ENCODE data around the gene EIF4A2.

- TF ChIP-seq, protein P1, sequence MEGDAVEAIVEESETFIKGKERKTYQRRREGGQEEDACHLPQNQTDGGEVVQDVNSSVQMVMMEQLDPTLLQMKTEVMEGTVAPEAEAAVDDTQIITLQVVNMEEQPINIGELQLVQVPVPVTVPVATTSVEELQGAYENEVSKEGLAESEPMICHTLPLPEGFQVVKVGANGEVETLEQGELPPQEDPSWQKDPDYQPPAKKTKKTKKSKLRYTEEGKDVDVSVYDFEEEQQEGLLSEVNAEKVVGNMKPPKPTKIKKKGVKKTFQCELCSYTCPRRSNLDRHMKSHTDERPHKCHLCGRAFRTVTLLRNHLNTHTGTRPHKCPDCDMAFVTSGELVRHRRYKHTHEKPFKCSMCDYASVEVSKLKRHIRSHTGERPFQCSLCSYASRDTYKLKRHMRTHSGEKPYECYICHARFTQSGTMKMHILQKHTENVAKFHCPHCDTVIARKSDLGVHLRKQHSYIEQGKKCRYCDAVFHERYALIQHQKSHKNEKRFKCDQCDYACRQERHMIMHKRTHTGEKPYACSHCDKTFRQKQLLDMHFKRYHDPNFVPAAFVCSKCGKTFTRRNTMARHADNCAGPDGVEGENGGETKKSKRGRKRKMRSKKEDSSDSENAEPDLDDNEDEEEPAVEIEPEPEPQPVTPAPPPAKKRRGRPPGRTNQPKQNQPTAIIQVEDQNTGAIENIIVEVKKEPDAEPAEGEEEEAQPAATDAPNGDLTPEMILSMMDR (optimal IDR thresholded peaks at IDR 0.05 in 1 of 3, IDR thresholded peaks at IDR 0.05 in 1 of 3, conservative IDR thresholded peaks at IDR 0.05 in 1 of 3; ENCODE audit: extremely low read depth in 1 of 3, insufficient read depth in 2 of 3, low read length in 3 of 3), result no peak
- no peak for TF ChIP-seq EZH2 (IDR thresholded peaks at IDR 0.05; ENCODE audit: low read length)
Observed at GRCh38 chr3:186807231-186807630, 23.9 kb downstream of the EIF4A2 start.
